Motor neuron (in vitro differentiated cells): ENCODE data around the gene LASP1. TPM values are rescaled to one million over a fixed set of nuclear protein-coding genes. Genes with fewer than 3 reads are reported as not detected.
A peak's percentile ranks its signal among the peaks of the same experiment; 100 is the strongest.

ENCODE experiments used
- ATAC-seq, 8 experiments: fragments of 200-7000 bp; cut with Tn5 transposase; replicated peaks in 6 of 8; 2 replicates each; pipeline ENCODE4 v1.8.0; 2021; ENCODE audit warnings: mild to moderate bottlenecking in 8 of 8, moderate library complexity in 8 of 8
- H3K27ac ChIP-seq, 2 donors: fragments of 250-450 bp; sonication (Bioruptor Pico); 2 replicates each; pipeline ENCODE4 v1.9.0; 2021; ENCODE audit warnings: antibody characterized with exemption in 2 of 2, mild to moderate bottlenecking in 2 of 2, moderate library complexity in 1 of 2
- H3K4me1 ChIP-seq, 2 donors: fragments of 250-450 bp; sonication (Bioruptor Pico); replicated peaks in 1 of 2; 2 replicates each; pipeline ENCODE4 v1.6.1; 2021; ENCODE audit warnings: antibody characterized with exemption in 2 of 2, mild to moderate bottlenecking in 2 of 2, moderate library complexity in 1 of 2
- H3K4me3 ChIP-seq, 5 donors: fragments of 250-450 bp; sonication (Bioruptor Pico); 2 replicates each; pipeline ENCODE4 v1.9.0; 2021; ENCODE audit warnings: antibody characterized with exemption in 5 of 5, mild to moderate bottlenecking in 5 of 5, moderate library complexity in 4 of 5
- WGBS, 10 experiments: fragments of 450-650 bp; shearing (Covaris generic); methylation state at CpG; one replicate each; pipeline ENCODE4 v1.0.0; 2022; 5-methylcytosine and 5-hydroxymethylcytosine counted together
- in situ Hi-C, 9 experiments: fragments of 400-800 bp; cut with MboI; loops; one replicate each; pipeline ENCODE4 v1.15.0; 2021; ENCODE audit warnings: low sequenced_read_pairs in 9 of 9, low pct_unique_long_range_greater_than_20kb in 2 of 9; ENCODE audit not compliant: unreplicated experiment in 9 of 9
- total RNA-seq, 8 experiments: library from RNA; unstranded; fragments of 300-600 nt; gene quantifications; 2 replicates each; pipeline versions ENCODE4 v1.2.3 to v1.2.4, GENCODE V29; 2022

LASP1 gene, protein sequence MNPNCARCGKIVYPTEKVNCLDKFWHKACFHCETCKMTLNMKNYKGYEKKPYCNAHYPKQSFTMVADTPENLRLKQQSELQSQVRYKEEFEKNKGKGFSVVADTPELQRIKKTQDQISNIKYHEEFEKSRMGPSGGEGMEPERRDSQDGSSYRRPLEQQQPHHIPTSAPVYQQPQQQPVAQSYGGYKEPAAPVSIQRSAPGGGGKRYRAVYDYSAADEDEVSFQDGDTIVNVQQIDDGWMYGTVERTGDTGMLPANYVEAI
- 10 to 100 TPM; 33.2 to 95.1 (median 48.3) TPM for total RNA-seq

DNA sequence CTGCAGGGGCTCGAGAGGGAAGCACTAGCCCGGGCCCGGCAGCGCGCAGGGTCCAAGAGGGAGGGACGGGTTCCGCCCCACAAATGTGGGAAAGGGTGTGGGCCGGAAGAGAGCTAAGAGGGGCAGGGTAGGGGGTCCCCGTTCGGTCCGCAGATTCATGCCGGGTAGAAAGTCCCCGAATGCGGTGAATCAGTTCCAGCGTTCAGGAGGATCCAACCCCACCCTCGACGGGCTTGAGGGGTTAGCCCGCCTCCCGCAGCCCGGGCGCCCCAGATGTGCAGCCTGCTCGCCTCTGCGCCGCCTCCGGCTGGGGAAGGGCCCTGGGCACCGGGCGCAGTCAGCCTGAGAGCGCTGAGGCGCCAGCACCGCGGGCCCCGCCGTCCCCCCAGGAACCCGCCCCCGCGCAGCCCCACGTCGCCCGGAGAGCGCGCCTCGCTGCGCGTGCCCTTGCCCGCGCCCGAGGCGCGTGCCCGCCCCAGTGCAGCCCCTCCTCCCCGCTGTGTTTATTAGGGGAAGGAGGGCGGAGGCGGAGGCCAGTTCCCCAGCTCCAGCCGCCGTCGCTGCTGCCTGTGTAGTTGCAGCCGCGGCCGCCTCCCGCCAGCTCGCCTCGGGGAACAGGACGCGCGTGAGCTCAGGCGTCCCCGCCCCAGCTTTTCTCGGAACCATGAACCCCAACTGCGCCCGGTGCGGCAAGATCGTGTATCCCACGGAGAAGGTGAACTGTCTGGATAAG is at the start of gene LASP1:
LASP1 (plus strand) TSS at position 533 of the 733 bp plus-strand sequence; CDS start at position 665, 132 bp downstream.
- in situ Hi-C loops, result no loop called here
- WGBS, 10 experiments, result 0 to 1% (median 0%) methylated on average over 1 to 13 of the region's 73 CpGs; no CpG with 5 or more reads in 7 of the 10 experiments
- Histone ChIP-seq H3K4me3 (peak within 1 kb of the TSS; percentile 51 to 96 (median 91)), H3K27ac (peak within 1 kb of the TSS; percentile 89 to 90), H3K4me1 (peaks cover 7 to 17% of the 10 kb centered on the region in 2 donors)
- ATAC-seq, result peak; percentile 55 to 78 (median 73)

DNA sequence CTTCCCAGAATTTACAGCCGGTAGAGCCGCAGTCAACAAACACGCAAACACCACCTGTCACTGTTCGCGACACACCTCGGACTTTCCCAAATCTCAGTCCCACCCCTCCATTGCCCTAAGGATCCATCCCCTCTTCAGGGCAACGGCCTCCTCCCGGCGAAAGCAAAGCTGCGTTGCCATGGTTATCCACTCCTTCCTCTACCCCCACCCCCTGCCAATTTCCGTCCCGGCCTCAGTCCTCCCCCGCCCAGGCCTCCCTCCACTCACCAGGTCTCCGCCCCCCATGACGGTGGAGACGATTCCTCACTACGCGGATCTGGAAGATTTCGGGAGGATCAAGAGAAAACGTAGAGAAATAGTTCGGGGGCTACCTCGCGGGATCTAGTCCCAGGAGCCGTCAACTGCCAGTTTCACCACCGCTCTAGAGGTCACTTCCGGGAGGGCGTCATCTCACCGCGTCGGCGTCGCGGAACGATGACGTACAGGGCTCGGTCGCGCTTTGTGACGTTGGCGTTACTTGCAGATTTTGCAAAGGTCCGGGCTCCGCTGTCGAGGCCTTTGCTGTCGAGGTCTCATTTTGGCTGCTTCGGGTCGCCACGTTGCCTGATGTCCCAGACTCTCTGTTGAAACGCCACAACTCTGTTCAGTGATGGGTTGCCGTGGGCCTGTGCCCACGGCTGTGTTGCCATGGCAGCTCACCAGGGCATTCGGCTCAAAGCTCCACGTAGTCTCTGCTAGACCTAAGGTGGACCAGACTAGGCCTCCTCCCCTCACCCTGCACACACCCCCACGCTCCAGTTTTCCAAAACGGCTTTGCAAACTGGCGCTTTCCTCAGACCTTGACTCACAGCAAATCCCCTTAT is 44.7 kb upstream of the LASP1 start, which contains the start of gene CWC25:
CWC25 (minus strand) TSS at position 423 of the 863 bp plus-strand sequence; CDS start at position 285, 138 bp downstream.
- in situ Hi-C loops, result no loop called here
- peak within 1 kb of the TSS; percentile 99 for H3K27ac ChIP-seq
- H3K4me1 ChIP-seq, result peaks cover 14 to 16% of the 10 kb centered on the region in 2 donors
- 0 to 10% (median 1%) methylated on average over 2 to 23 of the region's 55 CpGs; no CpG with 5 or more reads in 2 of the 10 experiments for WGBS, 10 experiments
- peak; percentile 85 to 90 (median 88) for ATAC-seq
- H3K4me3 ChIP-seq, result peak within 1 kb of the TSS; percentile 69 to 79 (median 70)

DNA sequence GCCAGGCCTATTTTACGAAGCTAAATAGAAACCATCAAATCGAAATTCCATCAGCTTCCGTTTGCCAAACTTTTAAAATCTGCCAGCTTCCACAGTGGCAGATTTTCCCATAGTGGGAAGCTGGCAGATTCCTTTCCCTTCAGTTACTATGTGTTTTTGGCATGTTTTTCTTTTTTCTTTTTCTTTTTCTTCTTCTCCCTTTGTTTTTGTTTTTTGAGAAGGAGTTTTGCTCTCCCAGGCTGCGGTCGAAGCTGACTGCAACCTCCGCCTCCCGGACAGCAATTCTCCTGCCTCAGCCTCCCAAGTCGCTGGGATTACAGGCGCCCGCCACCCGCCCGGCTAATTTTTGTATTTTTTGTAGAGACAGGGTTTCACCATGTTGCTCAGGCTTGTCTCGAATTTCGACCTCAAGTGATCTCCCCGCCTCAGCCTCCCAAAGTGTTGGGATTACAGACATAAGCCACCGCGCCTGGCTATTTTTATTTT is 44.1 kb upstream of the LASP1 start:
- WGBS, 10 experiments, result 77 to 97% (median 89%) methylated on average over 3 to 17 of the region's 17 CpGs
- Histone ChIP-seq H3K4me1 (peaks cover 12 to 14% of the 10 kb centered on the region in 2 donors), H3K4me3 (peak overlapping the region; percentile 69 to 79 (median 70)), H3K27ac (peak overlapping the region; percentile 99)
- ATAC-seq, result no peak
- in situ Hi-C loops, result no loop called here

DNA sequence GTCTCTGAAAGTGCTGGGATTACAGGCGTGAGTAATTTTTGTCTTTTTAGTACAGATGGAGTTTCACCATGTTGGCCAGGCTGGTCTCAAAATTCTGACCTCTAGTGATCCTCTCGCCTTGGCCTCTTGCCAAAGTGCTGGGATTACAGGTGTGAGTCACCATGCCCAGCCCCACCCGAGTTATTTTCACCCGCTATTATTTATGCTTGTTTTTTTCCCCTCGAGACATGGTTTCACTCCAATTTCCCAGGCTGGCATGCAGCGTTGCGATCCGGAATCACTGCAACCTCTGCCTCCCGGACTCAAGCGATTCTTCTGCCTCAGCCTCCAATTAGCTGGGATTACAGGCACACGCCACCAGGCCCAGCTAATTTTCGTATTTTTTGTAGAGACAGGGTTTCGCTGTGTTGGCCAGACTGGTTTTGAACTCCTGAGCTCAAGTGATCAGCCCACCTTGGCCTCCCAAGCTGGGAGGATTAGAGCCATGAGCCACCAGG is 25.5 kb upstream of the LASP1 start:
- in situ Hi-C loops, result no loop called here
- 38 to 100% (median 83%) methylated on average over 1 to 10 of the region's 13 CpGs; no CpG with 5 or more reads in 1 of the 10 experiments for WGBS, 10 experiments
- no peak overlapping the region for H3K27ac ChIP-seq
- no peaks in the 10 kb centered on the region for H3K4me1 ChIP-seq
- H3K4me3 ChIP-seq, result no peak overlapping the region
- peak in 2 of 8 experiments; percentile 20 to 21 for ATAC-seq

DNA sequence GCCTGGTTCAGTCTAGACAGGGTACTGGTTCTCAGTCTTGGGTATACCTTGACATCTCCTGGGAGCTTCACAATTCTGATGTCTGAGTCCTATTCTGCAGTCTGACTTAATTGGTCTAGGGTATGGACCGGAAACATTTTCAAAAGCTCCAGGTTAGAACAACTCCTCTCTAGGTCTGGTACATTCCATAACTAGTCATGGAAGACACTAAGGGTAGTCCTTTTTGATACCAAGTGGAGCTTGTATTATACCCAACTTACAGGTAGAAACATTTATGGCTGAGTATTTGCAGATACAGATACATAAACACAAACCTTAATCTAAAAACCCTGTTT is 21.3 kb upstream of the LASP1 start:
- Histone ChIP-seq H3K27ac (no peak overlapping the region), H3K4me1 (peaks cover 16% of the 10 kb centered on the region in 2 donors), H3K4me3 (no peak overlapping the region)
- 88 to 100% (median 100%) methylated on average over 1 of the region's 1 CpG; no CpG with 5 or more reads in 4 of the 10 experiments for WGBS, 10 experiments
- in situ Hi-C loops, result no loop called here
- ATAC-seq, result no peak

DNA sequence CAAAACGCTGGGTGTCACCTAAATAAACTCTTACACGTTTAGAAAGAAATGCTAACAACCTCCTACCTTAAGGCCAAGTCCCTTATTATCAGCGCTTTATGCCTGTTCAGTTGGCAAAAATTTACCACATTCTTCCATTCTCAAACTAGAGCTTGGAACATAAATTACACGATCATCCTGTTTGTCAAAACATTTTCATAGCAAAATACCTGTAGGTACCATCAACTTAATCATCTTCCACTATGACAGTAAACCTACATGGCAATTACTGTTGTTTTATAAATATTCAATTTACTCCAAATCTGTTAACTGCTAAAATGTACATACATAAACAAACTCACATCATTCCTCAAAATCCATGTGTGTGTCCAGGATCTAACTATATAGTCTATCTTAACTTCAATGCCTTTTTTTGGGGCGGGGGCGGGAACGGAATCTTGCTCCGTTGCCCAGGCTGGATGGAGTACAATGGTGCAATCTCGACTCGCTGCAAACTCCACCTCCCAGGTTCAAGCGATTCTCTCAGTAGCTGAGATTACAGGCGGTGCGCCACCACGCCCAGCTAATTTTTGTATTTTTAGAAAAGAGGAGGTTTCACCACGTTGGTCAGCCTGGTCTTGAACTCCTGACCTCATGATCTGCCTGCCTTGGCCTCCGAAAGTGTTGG is 20.8 kb upstream of the LASP1 start:
- H3K27ac ChIP-seq, result no peak overlapping the region
- ATAC-seq, result no peak
- peaks cover 16% of the 10 kb centered on the region in 2 donors for H3K4me1 ChIP-seq
- in situ Hi-C loops, result no loop called here
- WGBS, 10 experiments, result 80 to 100% (median 94%) methylated on average over 1 to 16 of the region's 16 CpGs
- no peak overlapping the region for H3K4me3 ChIP-seq

DNA sequence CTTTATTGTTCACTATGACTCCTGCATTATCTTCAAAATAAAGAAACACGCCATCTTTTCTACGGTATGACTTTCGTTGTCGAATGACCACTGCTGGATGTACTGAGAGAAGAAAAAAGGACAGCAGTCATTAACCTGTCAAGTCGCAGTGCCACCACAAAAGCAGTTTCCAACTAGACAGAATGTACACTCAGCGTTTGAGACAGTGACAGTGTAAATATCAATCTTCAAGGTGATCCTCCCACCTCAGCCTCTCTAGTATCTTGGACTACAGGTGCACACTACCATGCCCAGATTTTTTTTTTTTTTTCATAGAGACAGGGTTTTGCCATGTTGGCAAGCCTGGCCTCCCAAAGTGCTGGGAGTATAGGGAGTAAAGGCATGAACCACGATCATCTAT is 19.5 kb upstream of the LASP1 start:
- 67 to 98% (median 86%) methylated on average over 3 to 6 of the region's 7 CpGs; no CpG with 5 or more reads in 1 of the 10 experiments for WGBS, 10 experiments
- Histone ChIP-seq H3K27ac (no peak overlapping the region), H3K4me1 (peaks cover 18 to 20% of the 10 kb centered on the region in 2 donors), H3K4me3 (no peak overlapping the region)
- in situ Hi-C loops, result no loop called here
- ATAC-seq, result no peak

DNA sequence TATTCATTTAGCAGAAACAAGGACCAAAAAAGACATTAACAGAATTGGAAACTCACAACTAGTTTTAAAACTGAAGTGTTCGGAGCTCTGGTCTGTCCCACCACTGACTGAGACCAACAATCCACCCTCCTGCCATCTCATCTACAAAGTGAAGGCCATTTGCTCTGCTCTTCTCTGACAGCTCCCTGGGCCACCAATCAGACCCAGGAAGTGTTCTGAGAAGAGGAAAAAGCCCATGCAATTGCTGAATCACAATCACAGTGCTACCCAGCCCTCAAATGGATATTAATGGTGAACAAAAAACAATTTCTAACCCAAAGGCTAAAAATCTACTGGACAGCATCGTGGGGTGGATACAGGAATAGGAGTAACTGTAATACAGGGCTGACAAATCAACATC is 18.4 kb upstream of the LASP1 start:
- 43 to 88% (median 56%) methylated on average over 1 to 2 of the region's 2 CpGs; no CpG with 5 or more reads in 4 of the 10 experiments for WGBS, 10 experiments
- H3K4me1 ChIP-seq, result peaks cover 18 to 20% of the 10 kb centered on the region in 2 donors
- in situ Hi-C loops, result no loop called here
- peak in 2 of 8 experiments; percentile 2 to 4 for ATAC-seq
- peak overlapping the region in 3 of 5 donors; percentile 15 to 78 (median 65) for H3K4me3 ChIP-seq
- H3K27ac ChIP-seq, result no peak overlapping the region

DNA sequence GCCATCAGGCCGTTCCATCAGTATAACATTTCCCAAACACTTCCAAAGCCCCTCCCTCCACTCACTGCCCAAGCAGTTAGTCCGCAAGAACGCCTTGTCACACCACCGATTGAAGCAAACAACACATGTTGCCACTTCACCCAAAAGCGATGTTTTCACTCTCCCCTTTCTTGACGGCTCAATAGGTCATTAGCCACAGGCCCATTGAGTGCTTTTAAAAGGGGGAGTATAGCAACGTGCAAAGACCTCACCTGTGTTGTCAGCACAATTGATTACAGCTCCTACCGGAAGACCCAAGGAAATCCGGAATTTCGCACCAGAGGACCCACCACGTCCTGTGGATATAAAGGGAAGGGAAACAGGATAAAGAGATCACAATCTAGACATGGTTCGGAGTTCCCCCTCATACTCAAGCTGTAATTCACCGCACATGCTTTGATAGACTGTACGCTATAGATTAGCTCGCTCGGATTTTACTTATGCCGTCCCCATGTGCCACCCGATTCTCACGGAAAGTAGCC is 17.0 kb upstream of the LASP1 start:
- Histone ChIP-seq H3K4me3 (peak overlapping the region; percentile 63 to 85 (median 72)), H3K27ac (peak overlapping the region; percentile 83 to 86), H3K4me1 (peaks cover 18 to 20% of the 10 kb centered on the region in 2 donors)
- WGBS, 10 experiments, result 0 to 8% (median 3%) methylated on average over 3 to 13 of the region's 19 CpGs; no CpG with 5 or more reads in 2 of the 10 experiments
- ATAC-seq, result peak in 3 of 8 experiments; percentile 1 to 5 (median 1)
- in situ Hi-C loops, result no loop called here

DNA sequence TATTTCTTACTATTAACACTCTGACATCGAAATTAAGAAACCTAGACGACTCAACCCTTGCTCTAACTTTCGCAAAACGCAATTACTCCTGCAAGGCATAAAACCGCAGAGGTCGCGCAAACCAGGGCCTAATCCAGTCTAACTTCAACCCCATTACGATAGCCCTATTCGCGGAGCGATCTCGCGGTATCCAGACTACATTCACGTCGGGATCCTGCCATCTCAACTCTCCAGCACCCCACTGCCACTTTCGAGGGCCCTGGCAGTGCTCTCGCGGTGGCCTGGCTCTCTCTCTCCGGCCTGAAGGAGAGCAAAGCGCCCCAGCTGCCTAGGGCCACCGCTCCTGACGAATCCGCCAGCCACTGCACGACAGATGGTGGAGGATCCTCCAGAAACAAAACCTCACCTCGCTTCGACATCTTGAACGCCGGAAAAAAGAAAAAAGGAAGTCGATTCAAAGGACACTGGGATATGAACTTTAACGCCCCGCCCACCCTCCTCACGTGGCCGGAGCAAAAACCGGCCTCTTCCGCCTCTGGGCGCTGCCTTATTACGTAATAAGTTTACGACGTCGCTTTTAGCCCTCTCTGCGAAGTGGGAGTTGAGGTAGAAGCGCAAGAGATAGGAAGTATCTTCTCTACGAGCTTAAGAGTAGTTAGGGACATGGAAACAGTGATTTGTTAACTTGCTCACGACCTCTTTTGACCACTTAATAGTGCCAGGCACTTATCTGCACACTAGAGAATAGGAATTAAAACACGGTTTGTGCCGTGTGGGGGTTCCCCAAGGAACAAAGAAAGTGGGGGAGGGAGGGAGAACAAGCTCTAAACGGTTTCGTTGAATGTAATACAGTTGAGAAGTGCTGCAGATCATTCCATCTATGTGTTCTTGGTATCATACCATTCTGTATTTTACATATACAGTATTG is 16.3 kb upstream of the LASP1 start, which contains the start of gene RPL23:
RPL23 (minus strand) TSS at position 430 of the 928 bp plus-strand sequence; CDS start at position 419, 11 bp downstream.
- in situ Hi-C loops, result no loop called here
- peaks cover 18 to 20% of the 10 kb centered on the region in 2 donors for H3K4me1 ChIP-seq

More for the DNA sequence above, 16.3 kb upstream of the LASP1 start, which contains the start of gene RPL23:
- WGBS, 10 experiments, result 0 to 10% (median 2%) methylated on average over 2 to 30 of the region's 48 CpGs; no CpG with 5 or more reads in 2 of the 10 experiments
- Histone ChIP-seq H3K27ac (peak within 1 kb of the TSS; percentile 83 to 86), H3K4me3 (peak within 1 kb of the TSS; percentile 63 to 85 (median 72))
- peak; percentile 84 to 95 (median 92) for ATAC-seq
